Activated CD4-positive, alpha-beta T cell treated with anti-CD3 and anti-CD28 coated beads for 36 hours (primary cell): ENCODE measurements around the gene HSPA1A. TPM values are rescaled to one million over a fixed set of nuclear protein-coding genes. Genes with fewer than 3 reads are reported as not detected.
"Not testable (repeated sequence)": the region's sequence is repeated elsewhere in the genome, so short reads cannot be mapped to it uniquely, and the experiment has no call there.

Experiments used
- ATAC-seq: fragments of 200-7000 bp; cut with Tn5 transposase; one replicate; pipeline ENCODE4 v1.10.0; 2021; ENCODE audit warnings: mild to moderate bottlenecking, moderate library complexity
- CTCF ChIA-PET: fragments of 350-600 bp; sonication (Branson Sonifier 250); formaldehyde crosslinking; loops from one replicate; lab custom pipeline; 2021; ENCODE audit warnings: antibody characterized with exemption; lab: Charles Lee
- POLR2A ChIA-PET: fragments of 350-600 bp; sonication (Branson Sonifier 250); formaldehyde crosslinking; loops from one replicate; lab custom pipeline; 2021; ENCODE audit warnings: antibody characterized with exemption, inconsistent platforms; lab: Charles Lee
- DNase-seq: peaks from one replicate; pipeline ENCODE4 v3.0.0-alpha.2; 2020
- H3K27ac Mint-ChIP-seq: one replicate; pipeline ENCODE4 v1.8.0; 2021; ENCODE audit warnings: mixed read lengths
- H3K27me3 Mint-ChIP-seq: one replicate; pipeline ENCODE4 v1.8.0; 2021; ENCODE audit warnings: mixed read lengths
- H3K36me3 Mint-ChIP-seq: one replicate; pipeline ENCODE4 v1.8.0; 2021; ENCODE audit warnings: low read depth, mixed read lengths
- H3K4me1 Mint-ChIP-seq: one replicate; pipeline ENCODE4 v1.8.0; 2021; ENCODE audit warnings: mixed read lengths
- H3K4me3 Mint-ChIP-seq: one replicate; pipeline ENCODE4 v1.8.0; 2021; ENCODE audit warnings: mild to moderate bottlenecking, moderate library complexity, mixed read lengths
- H3K9me3 Mint-ChIP-seq: one replicate; pipeline ENCODE4 v1.8.0; 2021; ENCODE audit warnings: low read depth, mixed read lengths
- intact Hi-C, 2 experiments: fragments of 100-400 bp; cut with DNase I in 1 of 2; cut with micrococcal nuclease in 1 of 2; formaldehyde crosslinking; loops; one replicate each; pipeline versions ENCODE4 v1.14.2 to v1.15.1; 2022 to 2024; cut with DNase I, micrococcal nuclease
- total RNA-seq, 2 experiments: library from RNA; stranded (reverse); gene quantifications; one replicate each; pipeline ENCODE4 v1.2.3, GENCODE V29; 2021

The HSPA1A gene
- total RNA-seq, 2 experiments from 2014 or later = 56.1 to 64.7 TPM

DNA sequence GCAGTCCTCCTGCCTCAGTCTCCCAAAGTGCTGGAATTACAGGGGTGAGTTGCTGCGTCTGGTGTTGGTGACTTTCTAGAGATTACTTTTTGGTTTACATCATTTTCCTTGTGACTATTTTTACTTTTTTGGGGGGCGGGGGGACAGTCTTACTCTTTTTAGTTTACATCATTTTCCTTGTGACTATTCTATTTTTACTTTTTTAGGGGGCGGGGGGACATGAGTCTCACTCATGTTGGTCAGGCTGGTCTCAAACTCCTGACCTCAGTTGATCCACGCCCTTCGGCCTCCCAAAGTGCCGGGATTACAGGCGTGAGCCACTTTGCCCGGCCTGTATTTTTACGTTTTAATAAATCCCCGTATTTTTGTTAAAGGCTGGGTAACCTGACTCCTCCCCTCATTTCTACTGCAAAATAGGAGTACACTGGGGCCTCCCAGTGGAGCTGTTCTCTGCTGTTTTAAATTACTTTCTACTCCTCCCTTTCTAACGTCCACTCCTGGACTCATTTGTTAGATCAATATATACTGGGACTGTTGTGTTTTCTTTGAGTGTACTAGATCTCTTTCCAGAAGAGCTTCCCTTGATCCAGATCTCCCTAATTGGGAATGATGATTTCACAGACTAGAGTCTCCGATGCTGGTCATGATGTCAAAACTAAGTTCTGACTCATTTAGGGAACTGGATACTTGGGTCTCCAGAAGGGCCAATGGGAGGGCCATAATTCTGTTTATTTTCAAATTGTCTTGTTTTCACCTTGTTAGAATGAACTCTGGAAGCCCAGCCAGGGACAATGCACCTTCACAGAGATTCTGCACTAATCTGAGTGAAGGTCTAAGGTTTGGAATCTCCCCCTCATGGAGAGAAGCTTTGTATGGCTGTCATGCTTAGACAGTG, 21.4 kb downstream of the HSPA1A start:
- CTCF ChIA-PET = interaction anchor here (0.7 to 2.4 kb wide), 6 partner anchors 26 to 106 kb away, joined by 3 to 6 read pairs (median 4); partner anchors contain the start of genes LSM2 and NEU1
- DNase-seq (peak; percentile 27), ATAC-seq (no peak)
- POLR2A ChIA-PET = interaction anchor here (0.6 to 1.7 kb wide), 7 partner anchors 9 to 325 kb away, joined by 3 to 7 read pairs (median 4); partner anchors contain the start of genes HSPA1A, HSPA1B, HSPA1L and LSM2
- intact Hi-C loops = no loop called here
- H3K36me3 Mint-ChIP-seq = peaks cover 60% of the 10 kb centered on the region
- peak overlapping the region; percentile 95 for H3K27ac Mint-ChIP-seq
- H3K9me3 Mint-ChIP-seq = no peaks in the 10 kb centered on the region
- peaks cover 37% of the 10 kb centered on the region for H3K4me1 Mint-ChIP-seq
- peak overlapping the region; percentile 90 for H3K4me3 Mint-ChIP-seq
- H3K27me3 Mint-ChIP-seq = no peaks in the 10 kb centered on the region

DNA sequence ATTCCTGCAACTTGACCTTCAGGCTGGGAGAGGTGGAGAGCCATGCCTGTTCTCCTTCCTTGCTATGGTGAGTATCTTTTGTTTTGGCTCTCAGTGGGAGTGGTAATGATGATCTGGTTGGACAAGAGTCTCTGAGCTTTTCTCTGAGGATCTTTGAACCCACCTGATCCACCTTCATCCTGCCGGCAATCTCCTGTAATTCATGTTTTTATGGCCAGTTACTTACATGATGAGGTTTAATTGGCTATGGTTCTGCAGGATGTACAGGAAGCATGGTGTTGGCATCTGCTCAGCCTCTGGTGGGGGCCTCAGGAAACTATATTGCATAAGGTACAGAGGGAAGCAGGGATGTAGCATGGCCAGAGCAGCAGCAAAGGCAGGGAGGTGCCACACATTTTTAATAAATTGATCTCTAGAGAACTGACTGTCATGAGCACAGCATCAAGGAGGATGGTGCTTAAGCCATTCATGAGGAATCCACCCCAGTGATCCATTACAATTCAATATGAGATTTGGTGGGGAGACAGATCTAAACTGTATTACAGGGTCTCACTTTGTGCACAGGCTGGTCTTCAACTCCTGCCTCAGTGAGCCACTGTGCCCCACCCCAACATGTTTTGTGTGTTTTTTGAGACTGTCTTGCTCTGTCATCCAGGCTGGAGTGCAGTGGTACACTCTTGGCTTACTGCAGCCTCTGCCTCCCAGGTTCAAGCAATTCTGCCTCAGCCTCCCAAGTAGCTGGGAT, 22.2 kb downstream of the HSPA1A start:
- Mint-ChIP-seq H3K27me3 (no peaks in the 10 kb centered on the region), H3K27ac (peak overlapping the region; percentile 95), H3K4me1 (peaks cover 34% of the 10 kb centered on the region), H3K9me3 (no peaks in the 10 kb centered on the region), H3K4me3 (peak overlapping the region; percentile 90), H3K36me3 (peaks cover 60% of the 10 kb centered on the region)
- DNase-seq = no peak
- intact Hi-C loops = no loop called here
- no peak for ATAC-seq
- ChIA-PET POLR2A (interaction anchor here (0.6 to 1.7 kb wide), 4 partner anchors 10 to 437 kb away, joined by 3 to 7 read pairs (median 4); partner anchors contain the start of genes HSPA1B and NEU1), CTCF (interaction anchor here (0.7 to 2.4 kb wide), 5 partner anchors 10 to 107 kb away, joined by 3 to 6 read pairs (median 5); partner anchors contain the start of gene LSM2)

DNA sequence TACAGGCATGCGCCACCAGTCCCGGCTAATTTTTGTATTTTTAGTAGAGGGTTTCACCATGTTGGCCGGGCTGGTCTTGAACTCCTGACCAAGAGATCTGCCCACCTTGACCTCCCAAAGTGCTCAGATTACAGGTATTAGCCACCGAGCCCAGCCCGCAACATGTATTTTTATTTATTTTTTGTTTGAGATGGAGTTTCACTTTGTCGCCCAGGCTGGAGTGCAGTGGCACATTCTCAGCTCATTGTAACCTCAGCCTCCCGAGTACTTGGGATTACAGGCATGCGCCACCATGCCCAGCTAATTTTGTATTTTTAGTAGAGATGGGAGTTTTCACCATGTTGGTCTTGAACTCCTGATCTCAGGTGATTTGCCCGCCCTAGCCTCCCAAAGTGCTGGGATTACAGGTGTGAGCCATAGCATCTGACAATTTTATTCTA, 22.8 kb downstream of the HSPA1A start:
- Mint-ChIP-seq H3K36me3 (peaks cover 60% of the 10 kb centered on the region), H3K4me3 (peak overlapping the region; percentile 90), H3K4me1 (peaks cover 30% of the 10 kb centered on the region), H3K27ac (peak overlapping the region; percentile 95)
- DNase-seq, H3K27me3 Mint-ChIP-seq, intact Hi-C loops, H3K9me3 Mint-ChIP-seq, ATAC-seq: not testable (repeated sequence)
- ChIA-PET CTCF (interaction anchor here (0.7 to 2.4 kb wide), 5 partner anchors 9 to 54 kb away, joined by 3 to 6 read pairs (median 4); partner anchors contain the start of genes HSPA1B and LSM2), POLR2A (interaction anchor here (0.6 to 1.2 kb wide), 6 partner anchors 9 to 438 kb away, joined by 3 to 9 read pairs (median 4); partner anchors contain the start of gene NEU1)

DNA sequence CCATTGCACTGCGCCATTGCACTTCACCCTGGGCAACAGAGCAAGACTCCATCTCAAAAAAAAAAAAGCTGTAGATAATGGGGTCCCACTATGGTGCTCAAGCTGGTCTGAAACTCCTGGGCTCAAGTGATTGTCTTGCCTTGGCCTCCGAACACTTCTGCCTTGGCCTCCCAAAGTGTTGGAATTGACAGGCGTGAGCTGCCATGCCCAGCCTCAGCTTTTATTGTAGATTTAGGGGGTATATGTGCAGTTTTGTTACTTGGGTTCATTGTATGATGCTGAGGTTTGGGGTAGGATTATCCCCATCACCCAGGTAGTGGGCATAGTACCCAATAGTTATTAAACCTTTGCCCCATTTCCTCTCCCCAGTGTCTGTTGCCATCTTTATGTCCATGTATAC, 23.6 kb downstream of the HSPA1A start:
- DNase-seq (no peak), ATAC-seq (no peak)
- intact Hi-C loops = no loop called here
- Mint-ChIP-seq H3K4me3 (peak overlapping the region; percentile 53), H3K27ac (peak overlapping the region; percentile 67), H3K27me3 (no peaks in the 10 kb centered on the region), H3K9me3 (no peaks in the 10 kb centered on the region), H3K4me1 (peaks cover 28% of the 10 kb centered on the region), H3K36me3 (peaks cover 60% of the 10 kb centered on the region)
- POLR2A ChIA-PET = interaction anchor here (0.6 to 1.1 kb wide), 3 partner anchors 10 to 69 kb away, joined by 3 to 4 read pairs (median 3); no protein-coding TSS in a partner anchor
- CTCF ChIA-PET = interaction anchor here (0.7 to 1.7 kb wide), 5 partner anchors 9 to 113 kb away, joined by 3 to 6 read pairs (median 4); partner anchors contain the start of gene HSPA1B

DNA sequence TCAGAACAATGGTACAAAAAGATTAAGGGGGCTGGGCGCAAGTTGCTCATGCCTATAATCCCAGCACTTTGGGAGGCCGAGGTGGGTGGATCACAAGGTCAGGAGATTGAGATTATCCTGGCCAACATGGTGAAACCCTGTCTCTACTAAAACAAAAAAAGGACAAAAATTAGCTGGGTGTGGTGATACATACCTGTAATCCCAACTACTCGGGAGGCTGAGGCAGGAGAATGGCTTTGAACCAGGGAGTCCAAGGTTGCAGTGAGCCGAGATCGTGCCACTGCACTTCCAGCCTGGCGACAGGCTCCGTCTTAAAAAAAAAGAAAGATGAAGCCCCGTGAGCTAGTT, 24.4 kb downstream of the HSPA1A start:
- H3K9me3 Mint-ChIP-seq, H3K4me3 Mint-ChIP-seq, ATAC-seq, DNase-seq, H3K27me3 Mint-ChIP-seq, intact Hi-C loops: not testable (repeated sequence)
- CTCF ChIA-PET = interaction anchor here (0.6 to 1.7 kb wide), 4 partner anchors 10 to 167 kb away, joined by 3 to 4 read pairs (median 4); partner anchors contain the start of gene HSPA1B
- peaks cover 60% of the 10 kb centered on the region for H3K36me3 Mint-ChIP-seq
- peaks cover 28% of the 10 kb centered on the region for H3K4me1 Mint-ChIP-seq
- H3K27ac Mint-ChIP-seq = peak overlapping the region; percentile 67
- POLR2A ChIA-PET = interaction anchor here (0.6 to 1.1 kb wide), 2 partner anchors 70 to 246 kb away, joined by 3 to 4 read pairs; no protein-coding TSS in a partner anchor

DNA sequence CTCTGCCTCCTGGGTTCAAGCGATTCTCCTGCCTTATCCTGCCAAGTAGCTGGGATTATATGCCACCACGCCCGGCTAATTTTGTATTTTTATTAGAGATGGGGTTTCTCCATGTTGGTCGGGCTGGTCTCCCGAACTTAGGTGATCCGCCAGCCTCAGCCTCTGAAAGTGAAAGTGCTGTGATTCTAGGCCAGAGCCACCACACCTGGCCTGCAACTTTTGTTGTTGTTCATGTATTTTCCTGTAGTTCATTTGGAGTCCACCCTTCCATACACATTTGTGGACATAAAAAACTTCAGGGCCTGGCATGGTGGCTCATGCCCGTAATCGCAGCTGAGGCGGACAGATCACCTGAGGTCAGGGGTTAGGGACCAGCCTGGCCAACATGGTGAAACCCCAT, 26.7 kb downstream of the HSPA1A start:
- H3K36me3 Mint-ChIP-seq = peaks cover 41% of the 10 kb centered on the region

DNA sequence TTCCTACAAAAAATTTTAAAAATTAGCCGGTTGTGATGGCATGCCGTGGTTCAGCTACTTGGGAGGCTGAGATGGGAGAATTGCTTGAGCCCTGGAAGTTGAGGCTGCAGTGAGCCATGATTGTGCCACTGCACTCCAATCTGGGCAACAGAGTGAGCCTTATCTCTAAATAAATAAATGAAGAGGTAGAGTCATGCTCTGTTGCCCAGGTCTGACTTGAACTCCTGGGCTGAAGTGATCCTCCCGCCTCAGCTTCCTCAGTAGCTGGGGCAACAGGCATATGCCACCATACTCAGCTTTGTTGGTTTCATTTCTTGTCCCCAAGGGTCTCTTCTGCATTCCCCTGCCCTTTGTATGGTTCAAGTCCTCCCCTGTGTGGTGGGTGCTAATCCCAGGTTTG, 29.2 kb downstream of the HSPA1A start:
- no peaks in the 10 kb centered on the region for H3K27me3 Mint-ChIP-seq
- no peak overlapping the region for H3K27ac Mint-ChIP-seq
- H3K36me3 Mint-ChIP-seq = peaks cover 19% of the 10 kb centered on the region
- H3K4me3 Mint-ChIP-seq = no peak overlapping the region
- intact Hi-C loops = no loop called here
- ChIA-PET CTCF (interaction anchor here (0.6 to 0.7 kb wide), 4 partner anchors 18 to 274 kb away, joined by 3 to 4 read pairs (median 3); partner anchors contain the start of genes MSH5 and NEU1), POLR2A (no interaction called here)
- ATAC-seq (no peak), DNase-seq (no peak)
- H3K4me1 Mint-ChIP-seq = peaks cover 2% of the 10 kb centered on the region
- H3K9me3 Mint-ChIP-seq = no peaks in the 10 kb centered on the region

More for the DNA sequence above, 26.7 kb downstream of the HSPA1A start:
- ChIA-PET POLR2A (no interaction called here), CTCF (no interaction called here)
- Mint-ChIP-seq H3K4me1 (peaks cover 20% of the 10 kb centered on the region), H3K27ac (no peak overlapping the region), H3K4me3 (no peak overlapping the region), H3K27me3 (no peaks in the 10 kb centered on the region), H3K9me3 (no peaks in the 10 kb centered on the region)
- intact Hi-C loops = no loop called here
- DNase-seq = no peak
- ATAC-seq = no peak

DNA sequence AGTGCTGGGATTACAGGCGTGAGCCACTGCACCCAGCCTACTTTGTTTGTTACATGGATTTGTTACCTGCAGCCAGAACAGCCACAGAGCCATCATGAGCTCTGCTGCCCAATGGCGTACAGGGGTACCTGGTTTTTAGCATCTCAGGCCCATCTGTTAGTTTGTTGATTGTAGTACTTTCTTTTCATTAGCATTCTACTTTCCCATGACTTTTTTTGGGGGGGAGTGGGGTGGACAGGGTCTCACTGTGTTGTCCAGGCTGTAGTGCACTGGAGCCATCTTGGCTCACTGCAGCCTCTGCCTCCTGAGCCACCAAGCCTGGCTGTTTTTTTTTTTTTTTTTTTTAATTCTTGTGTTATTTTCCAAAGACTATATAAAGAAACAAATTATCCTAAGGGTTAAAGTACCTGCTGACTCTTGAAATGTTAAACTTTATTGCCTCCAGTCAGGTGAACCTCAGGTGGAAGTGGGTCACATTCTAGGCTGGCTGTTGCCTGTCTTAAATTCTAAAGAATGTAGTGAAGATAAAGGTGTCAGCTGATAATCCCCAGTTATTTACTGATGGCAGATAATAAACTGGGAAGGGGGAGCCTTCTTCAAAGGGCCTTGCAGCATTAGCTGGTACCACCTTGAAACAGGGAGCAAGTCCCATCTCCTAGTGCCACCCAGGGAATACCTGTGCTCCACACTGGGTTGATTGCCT, 32.1 kb downstream of the HSPA1A start:
- POLR2A ChIA-PET = interaction anchor here (0.6 to 1.1 kb wide), 3 partner anchors 9 to 143 kb away, joined by 3 to 9 read pairs (median 3); no protein-coding TSS in a partner anchor
- intact Hi-C loops = no loop called here
- no peak overlapping the region for H3K4me3 Mint-ChIP-seq
- H3K36me3 Mint-ChIP-seq = peaks cover 2% of the 10 kb centered on the region
- no peaks in the 10 kb centered on the region for H3K9me3 Mint-ChIP-seq
- ATAC-seq (no peak), DNase-seq (no peak)
- no peak overlapping the region for H3K27ac Mint-ChIP-seq
- no peaks in the 10 kb centered on the region for H3K4me1 Mint-ChIP-seq
- H3K27me3 Mint-ChIP-seq = no peaks in the 10 kb centered on the region
- CTCF ChIA-PET = interaction anchor here (2.2 kb wide), 1 partner anchor 9 kb away, joined by 6 read pairs; no protein-coding TSS in a partner anchor

DNA sequence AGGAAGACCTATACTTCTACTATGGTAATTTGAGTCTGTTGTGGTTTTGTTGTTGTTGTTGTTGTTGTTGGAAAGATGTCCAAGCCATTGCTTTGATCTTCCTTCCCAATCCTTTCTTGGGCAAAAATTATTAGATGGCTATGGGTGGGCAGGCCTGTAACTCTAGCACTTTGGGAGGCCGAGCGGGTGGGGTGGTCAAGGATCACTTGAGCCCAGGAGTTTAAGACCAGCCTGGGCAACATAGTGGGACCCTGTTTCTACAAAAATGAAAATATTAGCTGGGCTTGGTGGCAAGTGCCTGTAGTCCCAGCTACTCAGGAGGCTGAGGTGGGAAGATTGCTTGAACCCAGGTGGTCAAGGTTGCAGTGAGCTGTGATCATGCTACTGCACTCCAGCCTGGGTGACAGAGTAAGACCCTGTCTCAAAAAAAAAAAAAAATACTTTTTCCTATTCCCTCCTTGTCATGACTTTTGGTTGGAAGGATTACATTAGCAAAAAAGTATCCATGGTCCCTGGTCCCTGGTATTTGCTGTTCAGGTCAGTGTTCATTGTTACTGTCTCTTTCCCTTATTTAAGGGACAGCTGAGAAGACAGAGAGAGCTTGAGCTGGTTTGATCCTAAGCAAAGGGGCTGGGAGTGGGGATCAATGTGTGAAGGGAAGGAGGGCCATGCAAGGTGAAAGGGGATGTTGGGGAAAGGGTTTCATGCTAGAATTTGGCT, 35.6 kb downstream of the HSPA1A start:
- no peak for ATAC-seq
- intact Hi-C loops = no loop called here
- Mint-ChIP-seq H3K9me3 (no peaks in the 10 kb centered on the region), H3K27ac (no peak overlapping the region), H3K36me3 (no peaks in the 10 kb centered on the region), H3K4me1 (no peaks in the 10 kb centered on the region), H3K27me3 (no peaks in the 10 kb centered on the region), H3K4me3 (no peak overlapping the region)
- no peak for DNase-seq
- POLR2A ChIA-PET = no interaction called here
- CTCF ChIA-PET = no interaction called here

DNA sequence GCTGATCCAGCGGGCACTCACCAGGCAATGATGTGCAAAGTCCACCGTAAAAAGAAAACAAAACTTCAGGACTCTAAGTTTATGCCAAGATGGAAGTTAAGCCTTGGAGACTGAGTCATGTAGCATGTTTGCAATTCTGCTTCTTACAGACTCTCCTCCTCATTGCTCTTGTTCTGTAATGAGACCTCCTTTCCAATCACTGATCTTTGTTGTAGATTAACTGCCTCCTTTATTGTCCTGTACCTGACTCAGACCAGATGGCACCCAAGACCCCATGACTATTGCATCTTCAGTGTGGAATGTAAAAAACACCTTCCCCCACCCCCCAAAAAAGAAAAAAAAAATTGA, 36.1 kb downstream of the HSPA1A start:
- H3K27me3 Mint-ChIP-seq = no peaks in the 10 kb centered on the region
- H3K4me3 Mint-ChIP-seq = no peak overlapping the region
- DNase-seq = no peak
- intact Hi-C loops = no loop called here
- no peak overlapping the region for H3K27ac Mint-ChIP-seq
- no peak for ATAC-seq
- no peaks in the 10 kb centered on the region for H3K36me3 Mint-ChIP-seq
- ChIA-PET POLR2A (interaction anchor here (1.2 kb wide), 1 partner anchor 24 kb away, joined by 4 read pairs; the partner anchor contains the start of gene HSPA1B), CTCF (no interaction called here)
- H3K9me3 Mint-ChIP-seq = no peaks in the 10 kb centered on the region
- no peaks in the 10 kb centered on the region for H3K4me1 Mint-ChIP-seq
